GM23338 (cell line): ENCODE results near the gene SERPINA6. TPM values are rescaled to one million over a fixed set of nuclear protein-coding genes. Genes with fewer than 3 reads are reported as not detected.

Experiments
- ATAC-seq: fragments of 200-7000 bp; cut with Tn5 transposase; 3 replicates; pipeline ENCODE4 v1.9.1; 2020
- DNase-seq: peaks from one replicate; pipeline ENCODE4 v3.0.0-alpha.2; 2015; ENCODE audit warnings: low spot score
- H2AFZ ChIP-seq: fragments of 200-600 bp; sonication (generic); 2 replicates; pipeline ENCODE4 v1.8.0; 2016; ENCODE audit warnings: antibody characterized with exemption, mild to moderate bottlenecking, moderate library complexity
- H3F3A ChIP-seq: fragments of 200-600 bp; sonication (generic); replicated peaks from 2 replicates; pipeline ENCODE4 v1.8.0; 2017; ENCODE audit warnings: antibody characterized with exemption, mixed run types, low read depth
- H3K27ac ChIP-seq: fragments of 200-600 bp; sonication (generic); 2 replicates; pipeline ENCODE4 v1.6.1; 2016; ENCODE audit warnings: low read depth
- H3K27me3 ChIP-seq: fragments of 200-600 bp; sonication (generic); 2 replicates; pipeline ENCODE4 v1.8.0; 2016; ENCODE audit warnings: mild to moderate bottlenecking, mixed run types, moderate library complexity; ENCODE audit not compliant: insufficient read depth
- H3K36me3 ChIP-seq: fragments of 200-600 bp; sonication (generic); 2 replicates; pipeline ENCODE4 v1.8.0; 2016; ENCODE audit warnings: mild to moderate bottlenecking; ENCODE audit not compliant: insufficient read depth
- H3K4me1 ChIP-seq: fragments of 200-600 bp; sonication (generic); 2 replicates; pipeline ENCODE4 v1.8.0; 2016; ENCODE audit warnings: mild to moderate bottlenecking, moderate library complexity; ENCODE audit not compliant: insufficient read depth
- H3K4me2 ChIP-seq: fragments of 200-600 bp; sonication (generic); 2 replicates; pipeline ENCODE4 v1.7.1; 2017; ENCODE audit warnings: mixed run types
- H3K4me3 ChIP-seq: fragments of 200-600 bp; sonication (generic); 2 replicates; pipeline ENCODE4 v1.6.1; 2016; ENCODE audit warnings: mixed run types
- H3K79me2 ChIP-seq: fragments of 200-600 bp; sonication (generic); replicated peaks from 2 replicates; pipeline ENCODE4 v1.8.0; 2017; ENCODE audit warnings: mild to moderate bottlenecking; ENCODE audit not compliant: insufficient read depth
- H3K9me2 ChIP-seq: fragments of 200-600 bp; sonication (generic); 2 replicates; pipeline ENCODE4 v1.8.0; 2017; ENCODE audit not compliant: insufficient read depth
- H4K20me1 ChIP-seq: fragments of 200-600 bp; sonication (generic); replicated peaks from 2 replicates; pipeline ENCODE4 v1.8.0; 2017; ENCODE audit warnings: mild to moderate bottlenecking; ENCODE audit not compliant: insufficient read depth
- H3K27ac Mint-ChIP-seq: 2 replicates; pipeline ENCODE4 v1.8.0; 2020; ENCODE audit warnings: inconsistent platforms, mild to moderate bottlenecking, moderate library complexity, mixed read lengths
- H3K27me3 Mint-ChIP-seq: 3 replicates; pipeline ENCODE4 v1.8.0; 2022; ENCODE audit warnings: low read depth, mild to moderate bottlenecking, moderate library complexity, mixed read lengths, inconsistent platforms; ENCODE audit not compliant: insufficient read depth, poor library complexity
- H3K36me3 Mint-ChIP-seq: 3 replicates; pipeline ENCODE4 v1.8.0; 2021; ENCODE audit warnings: low read depth, mild to moderate bottlenecking, inconsistent platforms, moderate library complexity, mixed read lengths
- H3K4me1 Mint-ChIP-seq: 3 replicates; pipeline ENCODE4 v1.8.0; 2020; ENCODE audit warnings: mild to moderate bottlenecking, inconsistent platforms, mixed read lengths
- H3K4me3 Mint-ChIP-seq: 3 replicates; pipeline ENCODE4 v1.8.0; 2021; ENCODE audit warnings: moderate library complexity, mild to moderate bottlenecking, inconsistent platforms, mixed read lengths
- H3K9me3 Mint-ChIP-seq: 3 replicates; pipeline ENCODE4 v1.8.0; 2020; ENCODE audit warnings: moderate library complexity, mild to moderate bottlenecking, inconsistent platforms, mixed read lengths
- CREB1 ChIP-seq: fragments of 250-450 bp; sonication (Bioruptor Pico); IDR thresholded peaks from 2 replicates; pipeline ENCODE4 v1.5.0; 2020; ENCODE audit warnings: low read depth, mild to moderate bottlenecking, moderate library complexity
- CTCF ChIP-seq, 2 experiments: fragments of 200-600 bp in 1 of 2; sonication (generic) in 1 of 2; conservative IDR thresholded peaks; 2 replicates each; pipeline versions ENCODE4 v1.5.1 to v1.6.1; 2016 to 2017; ENCODE audit warnings: antibody characterized with exemption in 2 of 2, low read depth in 2 of 2, mild to moderate bottlenecking in 2 of 2, moderate library complexity in 1 of 2
- EZH2 ChIP-seq: fragments of 200-600 bp; sonication (generic); IDR thresholded peaks from one replicate; pipeline ENCODE4 v1.8.0; 2017; ENCODE audit warnings: antibody characterized with exemption, mild to moderate bottlenecking, low read depth; ENCODE audit not compliant: unreplicated experiment
- EZH2phosphoT487 ChIP-seq: fragments of 200-600 bp; sonication (generic); IDR thresholded peaks from one replicate; pipeline ENCODE4 v1.8.1; 2018; ENCODE audit warnings: antibody characterized with exemption; ENCODE audit not compliant: unreplicated experiment
- JUNB ChIP-seq: IDR thresholded peaks from one replicate; pipeline ENCODE4 v1.6.1; 2016; ENCODE audit warnings: antibody characterized with exemption; ENCODE audit not compliant: unreplicated experiment
- NANOG ChIP-seq: IDR thresholded peaks from 2 replicates; pipeline ENCODE4 v1.6.1; 2016; ENCODE audit warnings: antibody characterized with exemption, borderline replicate concordance
- POLR2AphosphoS5 ChIP-seq: IDR thresholded peaks from 2 replicates; pipeline ENCODE4 v1.6.1; 2016; ENCODE audit warnings: antibody characterized with exemption, low read depth
- REST ChIP-seq: IDR thresholded peaks from one replicate; pipeline ENCODE4 v1.6.1; 2018; ENCODE audit warnings: antibody characterized with exemption; ENCODE audit not compliant: unreplicated experiment
- STAT1 ChIP-seq: IDR thresholded peaks from one replicate; pipeline ENCODE4 v1.6.1; 2016; ENCODE audit warnings: antibody characterized with exemption; ENCODE audit not compliant: unreplicated experiment
- ZNF114 ChIP-seq: fragments of 250-450 bp; sonication (Bioruptor Pico); IDR thresholded peaks from 2 replicates; pipeline ENCODE4 v1.5.0; 2020; ENCODE audit warnings: mild to moderate bottlenecking, moderate library complexity
- ZNF331 ChIP-seq: fragments of 250-450 bp; sonication (Bioruptor Pico); IDR thresholded peaks from 2 replicates; pipeline ENCODE4 v1.5.0; 2020; ENCODE audit warnings: low read depth, mild to moderate bottlenecking, moderate library complexity
- polyA plus RNA-seq: library from polyadenylated mRNA; unstranded; fragments of >200 nt; fragmentation: Nextera tagmentation; extraction: Ambion mirVana; gene quantifications from 2 replicates; pipeline ENCODE4 v1.2.1, GENCODE V29; 2016
- total RNA-seq: library from RNA; depleted of rRNA; stranded (reverse); fragments of >200 nt; shearing (Covaris generic); gene quantifications from 2 replicates; pipeline ENCODE4 v1.2.3, GENCODE V29; 2014
- TF ChIP-seq, protein P1 (sequence below): fragments of 250-450 bp; sonication (Bioruptor Pico); IDR thresholded peaks from 2 replicates; pipeline ENCODE4 v1.5.0; 2020; ENCODE audit warnings: mild to moderate bottlenecking, moderate library complexity
- TF ChIP-seq, protein P2 (sequence below): IDR thresholded peaks from 2 replicates; pipeline ENCODE4 v1.6.1; 2016; ENCODE audit warnings: antibody characterized with exemption

The SERPINA6 gene
- total and polyA plus RNA-seq, 2 experiments from 2014 or later: not detected

DNA sequence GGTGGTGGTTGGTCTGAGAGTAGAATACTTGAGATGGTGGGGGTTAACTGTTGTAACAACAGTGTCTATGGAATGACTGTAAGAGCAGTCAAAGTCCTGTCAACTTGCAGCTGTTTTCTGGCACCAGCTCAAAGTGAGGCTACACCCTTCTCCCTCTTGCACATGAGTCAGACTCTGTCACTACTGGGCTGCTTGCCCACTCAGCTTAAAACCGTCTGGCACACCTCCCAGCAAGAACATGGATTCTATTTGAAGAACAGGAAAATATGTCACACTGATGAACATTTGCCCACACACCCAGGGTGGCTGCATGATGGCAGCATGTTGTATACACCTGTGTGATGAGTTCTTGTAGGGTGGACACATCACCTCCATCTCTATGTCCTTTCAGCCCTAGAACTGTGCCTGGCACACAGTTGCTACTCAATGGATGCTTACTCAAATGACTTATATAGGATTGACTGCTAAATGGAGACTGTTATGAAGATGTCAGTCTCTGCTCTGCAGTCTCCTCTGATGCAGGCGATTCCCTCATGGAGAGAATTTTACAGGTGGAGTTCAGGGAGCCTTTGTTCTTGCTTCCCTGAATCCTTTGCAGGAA, 19.3 kb upstream of the SERPINA6 start:
- H3F3A ChIP-seq: no peaks in the 10 kb centered on the region
- no peaks in the 10 kb centered on the region for H3K9me2 ChIP-seq
- H3K4me1 Mint-ChIP-seq: no peaks in the 10 kb centered on the region
- no peak for TF ChIP-seq POLR2AphosphoS5
- TF ChIP-seq NANOG: no peak
- no peak for TF ChIP-seq ZNF331 (CRISPR knock-in tag)
- no peak for TF ChIP-seq STAT1
- no peak for TF ChIP-seq EZH2
- no peak for TF ChIP-seq ZNF114
- TF ChIP-seq, protein P1, sequence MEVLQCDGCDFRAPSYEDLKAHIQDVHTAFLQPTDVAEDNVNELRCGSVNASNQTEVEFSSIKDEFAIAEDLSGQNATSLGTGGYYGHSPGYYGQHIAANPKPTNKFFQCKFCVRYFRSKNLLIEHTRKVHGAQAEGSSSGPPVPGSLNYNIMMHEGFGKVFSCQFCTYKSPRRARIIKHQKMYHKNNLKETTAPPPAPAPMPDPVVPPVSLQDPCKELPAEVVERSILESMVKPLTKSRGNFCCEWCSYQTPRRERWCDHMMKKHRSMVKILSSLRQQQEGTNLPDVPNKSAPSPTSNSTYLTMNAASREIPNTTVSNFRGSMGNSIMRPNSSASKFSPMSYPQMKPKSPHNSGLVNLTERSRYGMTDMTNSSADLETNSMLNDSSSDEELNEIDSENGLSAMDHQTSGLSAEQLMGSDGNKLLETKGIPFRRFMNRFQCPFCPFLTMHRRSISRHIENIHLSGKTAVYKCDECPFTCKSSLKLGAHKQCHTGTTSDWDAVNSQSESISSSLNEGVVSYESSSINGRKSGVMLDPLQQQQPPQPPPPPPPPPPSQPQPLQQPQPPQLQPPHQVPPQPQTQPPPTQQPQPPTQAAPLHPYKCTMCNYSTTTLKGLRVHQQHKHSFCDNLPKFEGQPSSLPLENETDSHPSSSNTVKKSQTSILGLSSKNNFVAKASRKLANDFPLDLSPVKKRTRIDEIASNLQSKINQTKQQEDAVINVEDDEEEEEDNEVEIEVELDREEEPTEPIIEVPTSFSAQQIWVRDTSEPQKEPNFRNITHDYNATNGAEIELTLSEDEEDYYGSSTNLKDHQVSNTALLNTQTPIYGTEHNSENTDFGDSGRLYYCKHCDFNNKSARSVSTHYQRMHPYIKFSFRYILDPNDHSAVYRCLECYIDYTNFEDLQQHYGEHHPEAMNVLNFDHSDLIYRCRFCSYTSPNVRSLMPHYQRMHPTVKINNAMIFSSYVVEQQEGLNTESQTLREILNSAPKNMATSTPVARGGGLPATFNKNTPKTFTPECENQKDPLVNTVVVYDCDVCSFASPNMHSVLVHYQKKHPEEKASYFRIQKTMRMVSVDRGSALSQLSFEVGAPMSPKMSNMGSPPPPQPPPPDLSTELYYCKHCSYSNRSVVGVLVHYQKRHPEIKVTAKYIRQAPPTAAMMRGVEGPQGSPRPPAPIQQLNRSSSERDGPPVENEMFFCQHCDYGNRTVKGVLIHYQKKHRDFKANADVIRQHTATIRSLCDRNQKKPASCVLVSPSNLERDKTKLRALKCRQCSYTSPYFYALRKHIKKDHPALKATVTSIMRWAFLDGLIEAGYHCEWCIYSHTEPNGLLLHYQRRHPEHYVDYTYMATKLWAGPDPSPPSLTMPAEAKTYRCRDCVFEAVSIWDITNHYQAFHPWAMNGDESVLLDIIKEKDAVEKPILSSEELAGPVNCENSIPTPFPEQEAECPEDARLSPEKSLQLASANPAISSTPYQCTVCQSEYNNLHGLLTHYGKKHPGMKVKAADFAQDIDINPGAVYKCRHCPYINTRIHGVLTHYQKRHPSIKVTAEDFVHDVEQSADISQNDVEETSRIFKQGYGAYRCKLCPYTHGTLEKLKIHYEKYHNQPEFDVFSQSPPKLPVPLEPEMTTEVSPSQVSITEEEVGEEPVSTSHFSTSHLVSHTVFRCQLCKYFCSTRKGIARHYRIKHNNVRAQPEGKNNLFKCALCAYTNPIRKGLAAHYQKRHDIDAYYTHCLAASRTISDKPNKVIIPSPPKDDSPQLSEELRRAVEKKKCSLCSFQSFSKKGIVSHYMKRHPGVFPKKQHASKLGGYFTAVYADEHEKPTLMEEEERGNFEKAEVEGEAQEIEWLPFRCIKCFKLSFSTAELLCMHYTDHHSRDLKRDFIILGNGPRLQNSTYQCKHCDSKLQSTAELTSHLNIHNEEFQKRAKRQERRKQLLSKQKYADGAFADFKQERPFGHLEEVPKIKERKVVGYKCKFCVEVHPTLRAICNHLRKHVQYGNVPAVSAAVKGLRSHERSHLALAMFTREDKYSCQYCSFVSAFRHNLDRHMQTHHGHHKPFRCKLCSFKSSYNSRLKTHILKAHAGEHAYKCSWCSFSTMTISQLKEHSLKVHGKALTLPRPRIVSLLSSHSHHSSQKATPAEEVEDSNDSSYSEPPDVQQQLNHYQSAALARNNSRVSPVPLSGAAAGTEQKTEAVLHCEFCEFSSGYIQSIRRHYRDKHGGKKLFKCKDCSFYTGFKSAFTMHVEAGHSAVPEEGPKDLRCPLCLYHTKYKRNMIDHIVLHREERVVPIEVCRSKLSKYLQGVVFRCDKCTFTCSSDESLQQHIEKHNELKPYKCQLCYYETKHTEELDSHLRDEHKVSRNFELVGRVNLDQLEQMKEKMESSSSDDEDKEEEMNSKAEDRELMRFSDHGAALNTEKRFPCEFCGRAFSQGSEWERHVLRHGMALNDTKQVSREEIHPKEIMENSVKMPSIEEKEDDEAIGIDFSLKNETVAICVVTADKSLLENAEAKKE (CRISPR knock-in tag): no peak
- TF ChIP-seq EZH2phosphoT487: no peak
- TF ChIP-seq CREB1: no peak
- TF ChIP-seq REST: no peak
- TF ChIP-seq JUNB: no peak
- no peak for TF ChIP-seq CTCF (conservative IDR thresholded peaks at IDR 0.05; ENCODE audit: low read depth in 2 of 2)
- TF ChIP-seq, protein P2, sequence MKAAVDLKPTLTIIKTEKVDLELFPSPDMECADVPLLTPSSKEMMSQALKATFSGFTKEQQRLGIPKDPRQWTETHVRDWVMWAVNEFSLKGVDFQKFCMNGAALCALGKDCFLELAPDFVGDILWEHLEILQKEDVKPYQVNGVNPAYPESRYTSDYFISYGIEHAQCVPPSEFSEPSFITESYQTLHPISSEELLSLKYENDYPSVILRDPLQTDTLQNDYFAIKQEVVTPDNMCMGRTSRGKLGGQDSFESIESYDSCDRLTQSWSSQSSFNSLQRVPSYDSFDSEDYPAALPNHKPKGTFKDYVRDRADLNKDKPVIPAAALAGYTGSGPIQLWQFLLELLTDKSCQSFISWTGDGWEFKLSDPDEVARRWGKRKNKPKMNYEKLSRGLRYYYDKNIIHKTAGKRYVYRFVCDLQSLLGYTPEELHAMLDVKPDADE: no peak
- H3K27ac Mint-ChIP-seq: no peak overlapping the region
- H3K36me3 Mint-ChIP-seq: no peaks in the 10 kb centered on the region
- no peaks in the 10 kb centered on the region for H3K4me1 ChIP-seq
- no peaks in the 10 kb centered on the region for H3K36me3 ChIP-seq
- H4K20me1 ChIP-seq: no peaks in the 10 kb centered on the region
- ATAC-seq (no peak), DNase-seq (no peak)
- H3K27me3 ChIP-seq: no peaks in the 10 kb centered on the region
- no peak overlapping the region for H2AFZ ChIP-seq
- H3K4me3 ChIP-seq: no peak overlapping the region
- H3K4me2 ChIP-seq: no peak overlapping the region
- no peaks in the 10 kb centered on the region for H3K79me2 ChIP-seq
- no peak overlapping the region for H3K27ac ChIP-seq
- no peak overlapping the region for H3K4me3 Mint-ChIP-seq
- H3K9me3 Mint-ChIP-seq: no peaks in the 10 kb centered on the region; the same call in 1 of the 3 replicates
- no peaks in the 10 kb centered on the region for H3K27me3 Mint-ChIP-seq
